Progenitor cell of endocrine pancreas (in vitro differentiated cells): ENCODE results near the gene EHBP1. TPM values are rescaled to one million over a fixed set of nuclear protein-coding genes. Genes with fewer than 3 reads are reported as not detected.

Experiments used
- DNase-seq: peaks from one replicate; pipeline ENCODE4 v3.0.0; 2021; ENCODE audit warnings: low spot score; ENCODE audit not compliant: unreplicated experiment
- H3K27ac Mint-ChIP-seq: 2 replicates; pipeline ENCODE4 v1.8.0; 2021; ENCODE audit warnings: mild to moderate bottlenecking, moderate library complexity, mixed read lengths
- H3K27me3 Mint-ChIP-seq: 2 replicates; pipeline ENCODE4 v1.8.0; 2021; ENCODE audit warnings: mixed read lengths
- H3K36me3 Mint-ChIP-seq: 2 replicates; pipeline ENCODE4 v1.8.0; 2022; ENCODE audit warnings: mixed read lengths; ENCODE audit not compliant: insufficient read depth
- H3K4me1 Mint-ChIP-seq: 2 replicates; pipeline ENCODE4 v1.8.0; 2021; ENCODE audit warnings: low read depth, mixed read lengths
- H3K4me3 Mint-ChIP-seq: 2 replicates; pipeline ENCODE4 v1.8.0; 2021; ENCODE audit warnings: low read depth, mild to moderate bottlenecking, moderate library complexity, mixed read lengths
- H3K9me3 Mint-ChIP-seq: 2 replicates; pipeline ENCODE4 v1.8.0; 2021; ENCODE audit warnings: low read depth, mixed read lengths
- CTCF ChIP-seq: fragments of 200-600 bp; sonication (generic); IDR thresholded peaks from one replicate; pipeline ENCODE4 v1.5.0; 2021; ENCODE audit warnings: antibody characterized with exemption, mild to moderate bottlenecking; ENCODE audit not compliant: unreplicated experiment
- total RNA-seq: library from RNA; stranded (reverse); gene quantifications from 2 replicates; pipeline ENCODE4 v1.2.1, GENCODE V29; 2021

EHBP1 gene
- total RNA-seq, 1 donor from 2014 or later: 45.6 TPM

- DNase-seq: no peak
- no peaks in the 10 kb centered on the region for H3K27me3 Mint-ChIP-seq
- peaks cover 7% of the 10 kb centered on the region for H3K9me3 Mint-ChIP-seq
- no peak overlapping the region for H3K27ac Mint-ChIP-seq
- peaks cover 16% of the 10 kb centered on the region for H3K36me3 Mint-ChIP-seq
- H3K4me3 Mint-ChIP-seq: no peak overlapping the region
- no peaks in the 10 kb centered on the region for H3K4me1 Mint-ChIP-seq
- no peak for TF ChIP-seq CTCF
Observed at GRCh38 chr2:62884514-62884913, 179.0 kb downstream of the EHBP1 start.

- Mint-ChIP-seq H3K9me3 (no peaks in the 10 kb centered on the region), H3K27me3 (no peaks in the 10 kb centered on the region), H3K4me1 (peaks cover 4% of the 10 kb centered on the region)
Observed at GRCh38 chr2:62894966-62895631, 189.6 kb downstream of the EHBP1 start.

GRCh38 chr2:62895632-62896009 lies 190.1 kb downstream of the EHBP1 start:
- DNase-seq: no peak
- Mint-ChIP-seq H3K27me3 (no peaks in the 10 kb centered on the region), H3K36me3 (no peaks in the 10 kb centered on the region), H3K9me3 (no peaks in the 10 kb centered on the region), H3K4me3 (no peak overlapping the region), H3K27ac (no peak overlapping the region), H3K4me1 (no peaks in the 10 kb centered on the region)
- TF ChIP-seq CTCF: no peak

More at GRCh38 chr2:62894966-62895631, 189.6 kb downstream of the EHBP1 start:
- H3K36me3 Mint-ChIP-seq: peaks cover 1% of the 10 kb centered on the region
- no peak overlapping the region for H3K4me3 Mint-ChIP-seq
- no peak for DNase-seq
- H3K27ac Mint-ChIP-seq: no peak overlapping the region
- TF ChIP-seq CTCF: no peak

DNA sequence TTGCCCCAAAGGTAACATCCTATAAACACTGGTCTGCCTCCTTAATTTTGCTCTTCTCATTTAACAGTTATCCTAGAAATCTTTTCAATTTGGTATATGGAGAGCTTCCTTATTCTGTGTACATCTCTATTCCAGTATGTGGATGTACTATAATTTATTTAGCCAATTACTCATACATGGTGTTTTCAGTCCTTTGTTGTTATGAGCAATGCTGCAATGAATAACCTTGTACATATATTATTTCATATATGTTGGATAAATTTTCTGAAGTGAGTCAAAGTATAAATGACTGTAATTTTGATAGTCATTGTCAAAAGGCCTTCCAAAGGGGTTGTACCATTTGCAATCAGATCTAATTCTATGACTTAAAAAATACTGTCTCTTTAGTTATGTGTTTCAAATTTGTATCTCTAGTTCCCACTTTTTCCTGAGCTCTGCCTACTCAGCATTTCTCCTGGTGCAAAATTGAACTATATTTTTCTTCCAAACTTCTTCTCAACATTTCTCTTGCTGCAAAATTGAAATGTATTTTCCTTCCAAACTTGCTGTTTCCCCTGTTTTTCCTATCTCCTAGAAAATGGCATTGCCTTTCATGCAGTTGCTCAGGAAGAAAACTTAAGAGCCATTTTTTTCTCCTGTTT lies 191.8 kb downstream of the EHBP1 start:
- no peak for TF ChIP-seq CTCF
- Mint-ChIP-seq H3K9me3 (no peaks in the 10 kb centered on the region), H3K4me1 (no peaks in the 10 kb centered on the region), H3K36me3 (no peaks in the 10 kb centered on the region), H3K4me3 (no peak overlapping the region), H3K27me3 (no peaks in the 10 kb centered on the region), H3K27ac (no peak overlapping the region)
- no peak for DNase-seq

- H3K27me3 Mint-ChIP-seq: no peaks in the 10 kb centered on the region
- H3K27ac Mint-ChIP-seq: no peak overlapping the region
- H3K9me3 Mint-ChIP-seq: no peaks in the 10 kb centered on the region
- H3K4me3 Mint-ChIP-seq: no peak overlapping the region
- DNase-seq: no peak
- H3K4me1 Mint-ChIP-seq: no peaks in the 10 kb centered on the region
- no peaks in the 10 kb centered on the region for H3K36me3 Mint-ChIP-seq
- TF ChIP-seq CTCF: no peak
Observed at GRCh38 chr2:62904344-62904743, 198.8 kb downstream of the EHBP1 start.
